ENCODE results near the gene MYO3A. TPM values are rescaled to one million over a fixed set of nuclear protein-coding genes. Genes with fewer than 3 reads are reported as not detected.
"Not testable (repeated sequence)": the region's sequence is repeated elsewhere in the genome, so short reads cannot be mapped to it uniquely, and the experiment has no call there.

Gene MYO3A
- total RNA-seq, 2 donors from 2014 or later = not detected

GRCh38 chr10:25978771-25979170 is 44.7 kb downstream of the MYO3A start:
- no peak overlapping the region for H3K27ac ChIP-seq
- no peaks in the 10 kb centered on the region for H3K9me3 ChIP-seq
- TF ChIP-seq, protein P1, sequence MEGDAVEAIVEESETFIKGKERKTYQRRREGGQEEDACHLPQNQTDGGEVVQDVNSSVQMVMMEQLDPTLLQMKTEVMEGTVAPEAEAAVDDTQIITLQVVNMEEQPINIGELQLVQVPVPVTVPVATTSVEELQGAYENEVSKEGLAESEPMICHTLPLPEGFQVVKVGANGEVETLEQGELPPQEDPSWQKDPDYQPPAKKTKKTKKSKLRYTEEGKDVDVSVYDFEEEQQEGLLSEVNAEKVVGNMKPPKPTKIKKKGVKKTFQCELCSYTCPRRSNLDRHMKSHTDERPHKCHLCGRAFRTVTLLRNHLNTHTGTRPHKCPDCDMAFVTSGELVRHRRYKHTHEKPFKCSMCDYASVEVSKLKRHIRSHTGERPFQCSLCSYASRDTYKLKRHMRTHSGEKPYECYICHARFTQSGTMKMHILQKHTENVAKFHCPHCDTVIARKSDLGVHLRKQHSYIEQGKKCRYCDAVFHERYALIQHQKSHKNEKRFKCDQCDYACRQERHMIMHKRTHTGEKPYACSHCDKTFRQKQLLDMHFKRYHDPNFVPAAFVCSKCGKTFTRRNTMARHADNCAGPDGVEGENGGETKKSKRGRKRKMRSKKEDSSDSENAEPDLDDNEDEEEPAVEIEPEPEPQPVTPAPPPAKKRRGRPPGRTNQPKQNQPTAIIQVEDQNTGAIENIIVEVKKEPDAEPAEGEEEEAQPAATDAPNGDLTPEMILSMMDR (IDR thresholded peaks at IDR 0.05) = no peak
- H3K36me3 ChIP-seq = no peaks in the 10 kb centered on the region
- no peak for DNase-seq (ENCODE audit: low spot score)
- no peaks in the 10 kb centered on the region for H3K27me3 ChIP-seq
- H3K4me1 ChIP-seq = no peaks in the 10 kb centered on the region
- no peak overlapping the region for H3K4me3 ChIP-seq

DNA sequence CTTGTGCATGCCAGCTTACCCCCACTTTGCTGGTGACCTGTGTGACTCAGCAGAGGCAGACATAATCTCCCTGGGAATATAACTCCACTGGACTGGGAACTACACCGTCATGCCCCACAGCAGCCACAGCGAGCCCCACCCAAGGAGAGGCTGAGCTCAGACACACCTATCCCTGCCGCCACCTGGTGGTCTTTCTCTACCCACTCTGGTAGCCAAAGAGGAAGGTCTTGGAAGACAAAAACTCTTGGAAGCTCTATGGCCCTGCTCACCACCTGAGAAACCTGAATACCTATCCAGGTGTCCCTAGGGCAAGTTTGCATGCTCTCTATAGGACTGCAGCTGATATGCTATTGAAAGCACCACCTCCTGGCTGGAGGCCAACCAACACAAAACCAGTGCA is 48.1 kb downstream of the MYO3A start:
- no peak overlapping the region for H3K27ac ChIP-seq
- H3K4me1 ChIP-seq = no peaks in the 10 kb centered on the region
- H3K36me3 ChIP-seq = no peaks in the 10 kb centered on the region
- H3K4me3 ChIP-seq = no peak overlapping the region
- no peaks in the 10 kb centered on the region for H3K9me3 ChIP-seq
- DNase-seq (ENCODE audit: low spot score) = no peak
- no peaks in the 10 kb centered on the region for H3K27me3 ChIP-seq
- TF ChIP-seq, protein P1 (IDR thresholded peaks at IDR 0.05) = no peak

DNA sequence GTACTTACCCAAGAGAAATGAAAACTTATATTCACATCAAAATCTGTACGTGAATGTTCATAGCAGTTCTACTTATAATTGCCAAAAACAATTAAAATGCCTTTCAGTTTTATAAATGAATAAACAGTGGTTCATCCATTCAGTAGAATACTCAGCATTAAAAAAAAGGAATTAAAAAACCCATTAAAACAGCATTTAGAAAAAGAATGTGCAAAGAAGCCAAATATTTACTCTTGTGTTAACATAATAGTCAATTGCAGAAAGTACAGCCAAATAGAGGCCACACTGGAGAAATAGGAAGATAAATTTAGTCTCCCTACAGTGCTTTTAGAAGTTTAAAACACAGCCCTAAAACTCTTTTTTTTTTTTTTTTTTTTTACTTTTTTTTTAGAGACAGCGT is 54.6 kb downstream of the MYO3A start:
- TF ChIP-seq, protein P1 (IDR thresholded peaks at IDR 0.05) = no peak
- Histone ChIP-seq H3K27ac (no peak overlapping the region), H3K36me3 (no peaks in the 10 kb centered on the region), H3K27me3 (no peaks in the 10 kb centered on the region), H3K9me3 (no peaks in the 10 kb centered on the region), H3K4me1 (no peaks in the 10 kb centered on the region), H3K4me3 (no peak overlapping the region)
- DNase-seq (ENCODE audit: low spot score) = no peak

DNA sequence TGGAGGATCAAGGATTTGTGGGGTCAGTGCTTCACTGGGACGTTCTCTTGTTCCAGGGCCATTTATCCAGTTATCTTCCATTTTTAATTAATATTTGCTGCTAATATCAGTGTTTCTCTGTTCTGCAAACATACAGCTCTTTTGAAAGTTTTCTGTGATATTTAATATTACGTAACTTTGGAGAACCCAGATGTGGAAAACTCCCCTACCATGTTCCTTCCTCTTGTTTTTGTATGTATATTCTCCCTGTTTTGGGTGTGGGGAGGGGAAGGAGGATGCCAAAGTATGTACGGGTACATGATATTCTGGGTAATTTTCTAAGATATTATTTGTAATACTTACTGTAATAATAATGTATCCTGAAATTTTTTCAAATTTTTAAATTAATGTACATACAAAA is 55.9 kb downstream of the MYO3A start:
- no peaks in the 10 kb centered on the region for H3K36me3 ChIP-seq
- TF ChIP-seq, protein P1 (IDR thresholded peaks at IDR 0.05) = no peak
- H3K4me3 ChIP-seq = no peak overlapping the region
- H3K9me3 ChIP-seq = no peaks in the 10 kb centered on the region
- no peaks in the 10 kb centered on the region for H3K4me1 ChIP-seq
- no peak overlapping the region for H3K27ac ChIP-seq
- H3K27me3 ChIP-seq = no peaks in the 10 kb centered on the region
- DNase-seq (ENCODE audit: low spot score) = no peak

DNA sequence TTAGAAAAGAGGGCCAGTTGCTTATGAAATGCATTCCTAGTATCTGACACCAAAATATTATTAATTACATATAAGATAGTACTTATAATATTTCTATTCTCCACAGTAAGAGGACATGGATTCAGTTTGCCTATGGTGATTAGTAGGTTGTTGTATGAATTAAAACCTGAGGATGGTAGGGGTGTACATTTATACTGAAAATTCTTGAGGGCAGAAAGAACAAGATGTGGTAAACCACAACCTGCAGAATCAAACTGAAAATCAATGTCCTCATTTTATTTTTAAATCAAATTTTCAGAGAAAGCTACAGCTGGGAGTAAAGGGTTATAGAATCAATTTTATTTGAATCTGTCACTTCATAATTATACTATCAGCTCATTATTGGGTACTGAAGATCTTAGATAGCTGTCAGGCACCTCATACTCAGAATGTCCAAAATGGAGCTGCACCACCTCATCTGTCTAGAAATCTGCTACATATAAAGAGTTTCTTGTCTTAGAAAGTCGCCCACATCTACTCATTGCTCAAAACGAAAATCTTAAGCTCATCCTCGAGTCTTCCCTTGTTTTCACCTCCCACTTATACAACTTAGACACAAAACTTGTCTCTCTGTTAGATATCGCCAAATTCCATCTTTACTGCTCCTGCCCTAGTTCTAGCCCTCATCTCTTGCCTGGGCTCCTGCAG is 65.4 kb downstream of the MYO3A start:
- Histone ChIP-seq H3K4me3 (no peak overlapping the region), H3K9me3 (no peaks in the 10 kb centered on the region), H3K36me3 (no peaks in the 10 kb centered on the region), H3K27me3 (no peaks in the 10 kb centered on the region), H3K27ac (no peak overlapping the region), H3K4me1 (no peaks in the 10 kb centered on the region)
- TF ChIP-seq, protein P1 (IDR thresholded peaks at IDR 0.05) = no peak
- no peak for DNase-seq (ENCODE audit: low spot score)

DNA sequence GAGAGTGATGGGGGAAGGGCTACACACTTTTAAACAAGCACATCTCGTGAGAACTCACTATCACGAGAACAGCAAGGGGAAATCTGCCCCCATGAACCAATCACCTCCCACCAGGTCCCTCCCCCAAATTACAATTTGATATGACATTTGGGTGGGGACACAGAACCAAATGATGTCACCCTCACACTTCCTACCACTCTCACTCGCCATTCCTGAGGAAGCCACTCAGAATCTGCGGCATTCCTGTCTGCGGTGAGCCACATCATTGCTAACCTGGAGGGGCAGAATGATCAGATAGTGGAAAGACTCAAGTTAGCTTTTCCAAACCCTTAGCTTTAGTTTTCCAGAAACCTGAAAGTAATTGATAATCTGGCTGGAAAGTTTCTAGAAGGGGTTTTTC is 66.9 kb downstream of the MYO3A start:
- no peak overlapping the region for H3K27ac ChIP-seq
- no peaks in the 10 kb centered on the region for H3K27me3 ChIP-seq
- TF ChIP-seq, protein P1 (IDR thresholded peaks at IDR 0.05) = no peak
- no peak overlapping the region for H3K4me3 ChIP-seq
- no peak for DNase-seq (ENCODE audit: low spot score)
- H3K4me1 ChIP-seq = no peaks in the 10 kb centered on the region
- no peaks in the 10 kb centered on the region for H3K36me3 ChIP-seq
- no peaks in the 10 kb centered on the region for H3K9me3 ChIP-seq

GRCh38 chr10:26002466-26002865 is 68.4 kb downstream of the MYO3A start:
- not testable (repeated sequence) for H3K27me3 ChIP-seq; H3K9me3 ChIP-seq; H3K4me1 ChIP-seq; H3K4me3 ChIP-seq; DNase-seq (ENCODE audit: low spot score); H3K36me3 ChIP-seq; H3K27ac ChIP-seq
